GM13977 (cell line): Measurements from ENCODE around the gene SMPD4.
"Not testable (repeated sequence)": the region's sequence is repeated elsewhere in the genome, so short reads cannot be mapped to it uniquely, and the experiment has no call there.

ENCODE experiments used
- DNase-seq: peaks from one replicate; pipeline ENCODE4 v3.0.0; 2012; ENCODE audit warnings: low spot score
- in situ Hi-C: fragments of 300-500 bp; cut with MboI; formaldehyde crosslinking; loops from one replicate; pipeline ENCODE4 v1.12.0; 2022; ENCODE audit warnings: low sequenced_read_pairs, low pct_unique_long_range_greater_than_20kb, mixed read lengths, inconsistent platforms; ENCODE audit not compliant: unreplicated experiment
- TF ChIP-seq, protein P1 (sequence below): IDR thresholded peaks from 2 replicates; pipeline ENCODE4 v1.5.1; 2012; ENCODE audit warnings: mild to moderate bottlenecking, control low read depth; ENCODE audit not compliant: insufficient read depth; ENCODE audit errors: extremely low read depth, missing control alignments

SMPD4 gene

DNA sequence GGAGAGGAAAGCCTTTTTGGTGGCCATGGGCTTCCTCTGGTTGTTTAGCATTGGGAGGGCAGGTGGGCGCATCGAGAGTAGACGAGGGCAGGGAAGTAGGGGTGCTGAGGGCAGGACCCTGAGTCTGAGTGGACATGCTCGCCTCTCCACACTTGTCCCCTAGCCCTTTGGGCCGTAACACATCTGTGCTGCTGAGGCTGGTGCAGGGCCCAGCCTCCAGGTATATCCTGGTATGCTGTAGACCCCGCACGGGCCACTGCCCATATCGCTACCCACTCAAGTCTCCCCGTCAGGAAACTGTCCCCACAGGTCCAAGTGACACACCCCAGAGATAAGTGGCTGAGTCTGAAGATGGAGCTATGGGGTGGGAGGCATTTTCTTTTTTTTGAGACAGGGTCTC is 22.8 kb downstream of the SMPD4 start:
- no peak for DNase-seq
- in situ Hi-C loops: loop anchor here (25.0 kb wide), 1 partner anchor 154 kb away; no protein-coding TSS in a partner anchor
- TF ChIP-seq, protein P1, sequence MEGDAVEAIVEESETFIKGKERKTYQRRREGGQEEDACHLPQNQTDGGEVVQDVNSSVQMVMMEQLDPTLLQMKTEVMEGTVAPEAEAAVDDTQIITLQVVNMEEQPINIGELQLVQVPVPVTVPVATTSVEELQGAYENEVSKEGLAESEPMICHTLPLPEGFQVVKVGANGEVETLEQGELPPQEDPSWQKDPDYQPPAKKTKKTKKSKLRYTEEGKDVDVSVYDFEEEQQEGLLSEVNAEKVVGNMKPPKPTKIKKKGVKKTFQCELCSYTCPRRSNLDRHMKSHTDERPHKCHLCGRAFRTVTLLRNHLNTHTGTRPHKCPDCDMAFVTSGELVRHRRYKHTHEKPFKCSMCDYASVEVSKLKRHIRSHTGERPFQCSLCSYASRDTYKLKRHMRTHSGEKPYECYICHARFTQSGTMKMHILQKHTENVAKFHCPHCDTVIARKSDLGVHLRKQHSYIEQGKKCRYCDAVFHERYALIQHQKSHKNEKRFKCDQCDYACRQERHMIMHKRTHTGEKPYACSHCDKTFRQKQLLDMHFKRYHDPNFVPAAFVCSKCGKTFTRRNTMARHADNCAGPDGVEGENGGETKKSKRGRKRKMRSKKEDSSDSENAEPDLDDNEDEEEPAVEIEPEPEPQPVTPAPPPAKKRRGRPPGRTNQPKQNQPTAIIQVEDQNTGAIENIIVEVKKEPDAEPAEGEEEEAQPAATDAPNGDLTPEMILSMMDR: no peak

DNA sequence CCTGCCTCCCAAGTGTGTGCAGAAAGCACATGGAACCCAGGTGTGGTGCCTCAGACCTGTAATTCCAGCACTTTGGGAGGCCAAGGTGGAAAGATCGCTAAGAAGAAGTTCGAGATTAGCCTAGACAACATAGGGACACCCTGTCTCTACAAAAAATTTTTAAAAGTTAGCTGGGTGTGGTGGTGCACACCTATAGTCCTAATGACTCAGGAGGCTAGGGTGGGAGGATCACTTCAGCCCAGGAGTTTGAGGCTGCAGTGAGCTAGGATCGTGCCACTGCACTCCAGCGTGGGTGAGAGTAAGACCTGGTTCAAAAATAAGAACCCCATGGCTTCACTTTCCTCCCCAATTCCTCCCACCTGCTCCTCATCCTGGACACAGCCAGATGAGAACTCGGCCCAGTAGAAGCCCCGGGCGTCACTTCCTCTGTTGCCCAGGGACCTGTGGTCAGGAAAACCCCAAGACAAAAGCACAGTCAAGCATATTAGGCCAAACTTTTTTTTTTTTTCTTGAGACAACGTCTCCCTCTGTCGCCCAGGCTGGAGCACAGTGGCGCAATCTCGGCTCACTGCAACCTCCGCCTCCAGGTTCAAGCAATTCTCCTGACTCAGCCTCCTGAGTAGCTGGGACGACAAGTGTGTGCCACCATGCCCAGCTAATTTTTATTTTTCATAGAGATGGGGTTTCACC is 23.4 kb downstream of the SMPD4 start:
- TF ChIP-seq, protein P1: peak; percentile 39
- in situ Hi-C loops: loop anchor here (25.0 kb wide), 1 partner anchor 154 kb away; no protein-coding TSS in a partner anchor
- DNase-seq: peak; percentile 68

DNA sequence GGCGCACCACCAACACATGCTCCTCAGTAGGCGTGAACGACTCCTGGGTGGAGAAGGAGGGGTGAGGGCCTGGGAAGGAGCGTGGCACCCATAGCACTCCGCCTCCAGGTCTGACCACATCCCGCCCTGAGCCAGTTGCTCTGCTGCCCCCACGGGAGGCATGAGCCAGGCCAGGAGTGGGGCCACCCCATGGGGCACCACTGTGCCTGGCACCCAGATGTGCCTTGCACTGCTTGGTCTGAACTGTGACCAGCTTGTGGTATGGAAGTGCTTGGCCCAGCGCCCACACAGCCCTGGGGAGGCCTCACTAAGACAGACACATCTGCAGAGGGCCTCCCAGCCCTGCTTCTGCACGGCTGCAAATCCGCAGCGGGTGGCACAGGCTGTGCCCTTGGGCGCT is 24.0 kb downstream of the SMPD4 start:
- in situ Hi-C loops: loop anchor here (25.0 kb wide), 1 partner anchor 155 kb away; no protein-coding TSS in a partner anchor
- DNase-seq: not testable (repeated sequence)

DNA sequence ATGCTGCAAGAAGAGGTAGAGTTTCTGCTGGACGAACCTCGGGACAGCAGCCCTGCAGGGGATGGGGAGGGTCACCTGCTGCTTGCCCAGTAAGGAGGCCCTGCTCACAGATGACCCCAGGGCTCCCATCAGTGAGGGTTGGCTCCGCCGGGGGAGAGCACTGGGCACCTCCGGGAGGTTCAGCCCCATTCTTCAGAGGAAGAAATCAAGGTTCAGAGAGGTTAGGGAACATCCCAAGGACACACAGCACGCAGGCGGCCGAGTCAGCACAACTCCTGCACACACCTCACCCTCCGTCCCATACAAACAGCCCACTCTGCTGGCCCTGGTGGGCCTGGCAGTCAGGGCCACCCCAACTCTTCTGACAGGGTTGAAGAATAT is 24.8 kb downstream of the SMPD4 start:
- in situ Hi-C loops: loop anchor here (25.0 kb wide), 1 partner anchor 156 kb away; no protein-coding TSS in a partner anchor
- DNase-seq: no peak
- TF ChIP-seq, protein P1: no peak

DNA sequence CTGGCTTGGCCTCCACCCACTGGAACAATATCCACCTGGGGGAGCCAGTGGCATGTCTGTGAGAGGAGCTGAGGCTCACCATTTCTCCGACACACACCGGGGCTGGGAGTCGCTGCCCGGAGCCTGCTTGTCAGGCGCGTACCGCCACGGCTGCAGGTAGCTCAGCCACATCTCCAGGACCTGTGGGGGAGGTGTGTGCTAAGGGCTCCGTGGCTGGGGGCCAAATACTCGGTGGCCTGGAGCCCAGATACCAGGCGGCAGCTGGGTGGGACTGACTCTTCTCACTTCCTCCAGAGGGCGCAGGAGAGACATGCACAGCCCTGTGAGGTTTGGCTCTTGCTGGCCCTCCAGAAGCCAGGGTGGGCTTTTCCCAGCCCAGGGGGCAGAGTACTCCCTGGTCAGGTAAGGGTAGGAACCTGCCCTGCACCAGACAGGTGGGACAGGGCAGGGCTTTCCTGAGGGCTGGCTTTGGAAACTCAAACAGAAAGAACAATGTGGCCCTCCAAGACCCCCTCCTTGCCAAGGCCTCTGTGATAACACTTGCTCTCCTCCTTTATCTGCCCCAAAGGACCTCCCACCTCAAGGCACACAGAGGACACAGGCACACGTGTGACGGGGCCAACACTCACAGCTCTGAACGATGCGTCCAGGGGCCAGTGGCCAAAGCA is 25.3 kb downstream of the SMPD4 start:
- peak; percentile 49 for DNase-seq
- TF ChIP-seq, protein P1: peak; percentile 70
- in situ Hi-C loops: loop anchor here (25.0 kb wide), 1 partner anchor 156 kb away; no protein-coding TSS in a partner anchor

DNA sequence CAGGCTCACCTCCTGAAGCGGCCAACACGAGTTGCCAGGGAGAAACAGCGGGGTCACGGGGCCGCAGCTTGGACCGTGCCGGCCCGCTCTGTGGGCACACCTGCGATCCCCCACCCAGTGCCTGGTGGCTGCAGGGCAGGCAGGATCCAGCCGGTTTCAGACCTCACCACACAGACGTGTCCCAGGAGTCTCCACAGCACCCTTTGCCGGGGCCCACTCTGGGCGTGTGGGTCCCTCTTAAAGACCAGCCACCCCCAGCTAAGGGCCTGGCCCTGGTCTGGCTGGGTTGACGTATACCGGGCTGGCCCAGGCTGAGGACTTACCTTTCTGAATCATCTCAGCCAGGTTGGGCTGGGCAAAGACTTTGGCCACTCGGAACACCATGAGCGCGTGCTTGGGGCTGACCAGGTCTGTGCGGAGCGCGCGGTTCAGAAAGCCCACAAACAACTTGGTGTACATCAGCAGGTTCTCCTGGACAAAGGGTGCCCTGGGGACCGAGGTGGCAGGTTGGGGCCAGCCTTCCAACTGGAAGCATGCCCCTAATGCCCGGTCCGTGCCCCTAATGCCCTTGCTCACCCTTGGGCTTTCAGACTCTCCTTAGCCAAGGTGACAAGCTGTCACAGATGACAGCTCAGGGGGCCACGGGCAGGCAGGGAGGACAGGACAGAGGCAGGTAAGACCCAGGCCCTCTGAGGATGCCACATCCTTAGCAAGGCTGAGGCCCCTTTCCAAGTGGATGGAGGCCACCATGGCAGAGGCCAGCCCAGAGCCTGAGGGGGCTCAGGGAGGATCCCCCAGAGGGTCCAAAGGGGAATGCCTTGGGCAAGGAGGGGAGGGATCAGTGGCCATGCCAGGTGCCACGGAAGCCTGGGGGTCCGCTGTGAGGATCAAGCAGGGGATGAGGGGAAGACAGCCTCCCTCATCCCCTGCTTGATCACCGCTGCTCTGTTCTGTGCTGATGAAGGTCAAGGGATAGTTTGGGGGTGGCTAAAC is 26.3 kb downstream of the SMPD4 start:
- in situ Hi-C loops: loop anchor here (25.0 kb wide), 1 partner anchor 157 kb away; no protein-coding TSS in a partner anchor
- no peak for DNase-seq
- TF ChIP-seq, protein P1: no peak

DNA sequence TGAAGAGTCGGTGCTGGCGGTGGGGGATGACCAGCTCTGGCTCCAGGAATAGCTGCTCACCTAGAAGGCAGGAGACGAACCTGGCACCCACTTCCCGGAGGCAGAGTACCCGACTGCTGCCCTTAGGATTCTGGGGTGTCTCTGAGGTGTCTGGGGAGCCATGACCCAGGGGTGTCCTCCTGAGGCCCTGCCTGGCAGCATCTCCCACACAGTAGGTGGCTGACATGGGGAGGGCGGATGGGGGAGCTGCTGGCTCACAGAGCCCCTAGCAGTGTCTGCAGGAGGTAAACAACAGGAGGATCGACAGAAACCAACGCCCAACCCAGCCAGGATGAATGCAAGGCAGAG is 27.0 kb downstream of the SMPD4 start:
- in situ Hi-C loops: loop anchor here (25.0 kb wide), 1 partner anchor 158 kb away; no protein-coding TSS in a partner anchor
- DNase-seq: not testable (repeated sequence)

- in situ Hi-C loops: loop anchor here (25.0 kb wide), 1 partner anchor 158 kb away; no protein-coding TSS in a partner anchor
- not testable (repeated sequence) for DNase-seq
Measured at GRCh38 chr2:130153721-130154422, 27.5 kb downstream of the SMPD4 start.
